Mucosa of rectum (tissue), 2 donors: ENCODE results near the gene MYCBP2.

Experiments
- H3K27ac ChIP-seq, 2 donors: one replicate each; pipeline ENCODE4 v1.7.0; 2013; ENCODE audit warnings: inconsistent platforms in 2 of 2, low read depth in 2 of 2, low read length in 2 of 2
- H3K27me3 ChIP-seq, 2 donors: one replicate each; pipeline ENCODE4 v1.7.0; 2013; ENCODE audit warnings: low read length in 2 of 2; ENCODE audit not compliant: control insufficient read depth in 2 of 2, insufficient read depth in 2 of 2
- H3K36me3 ChIP-seq, 2 donors: one replicate each; pipeline ENCODE4 v1.7.0; 2013; ENCODE audit warnings: low read length in 2 of 2; ENCODE audit not compliant: control insufficient read depth in 2 of 2, insufficient read depth in 2 of 2
- H3K4me1 ChIP-seq, 2 donors: one replicate each; pipeline ENCODE4 v1.7.0; 2013; ENCODE audit warnings: low read length in 2 of 2, mild to moderate bottlenecking in 1 of 2; ENCODE audit not compliant: control insufficient read depth in 2 of 2, insufficient read depth in 2 of 2
- H3K4me3 ChIP-seq, 2 donors: one replicate each; pipeline ENCODE4 v1.7.0; 2013; ENCODE audit warnings: low read length in 2 of 2
- H3K9ac ChIP-seq, 2 donors: one replicate each; pipeline ENCODE4 v1.7.0; 2013; ENCODE audit warnings: low read length in 2 of 2, low read depth in 1 of 2, mild to moderate bottlenecking in 1 of 2
- H3K9me3 ChIP-seq, 2 donors: one replicate each; pipeline ENCODE4 v1.7.0; 2013; ENCODE audit warnings: low read length in 2 of 2; ENCODE audit not compliant: control insufficient read depth in 2 of 2
- donor health status: healthy.
- donor health status: Normal muscosa, but diverticular disease.

Gene MYCBP2

GRCh38 chr13:77338961-77339401 is 12.1 kb upstream of the MYCBP2 start:
- H3K27ac ChIP-seq = peak overlapping the region; percentile 30 to 46

DNA sequence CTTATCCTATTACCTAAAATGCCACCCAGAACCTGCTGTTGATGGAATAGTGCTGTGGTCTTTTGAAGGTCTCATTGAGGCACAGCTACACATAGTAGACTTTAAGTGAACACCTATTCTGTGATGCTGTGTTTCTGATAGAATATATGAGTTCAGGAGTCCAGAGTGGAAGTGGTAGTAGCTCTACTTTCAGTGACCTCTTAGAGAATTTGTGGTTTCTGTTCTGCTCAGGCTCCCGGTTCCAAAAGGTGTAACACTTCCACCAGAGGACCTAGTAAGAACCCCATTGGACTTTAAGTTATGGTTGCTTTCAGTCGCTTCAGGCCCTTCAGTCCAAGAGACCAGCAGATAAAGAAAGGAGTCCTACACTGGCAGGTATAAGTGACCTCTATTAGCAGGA is 11.4 kb upstream of the MYCBP2 start:
- no peak overlapping the region for H3K9ac ChIP-seq
- H3K9me3 ChIP-seq = no peaks in the 10 kb centered on the region
- peaks cover 0 to 2% of the 10 kb centered on the region in 2 donors for H3K4me1 ChIP-seq
- no peaks in the 10 kb centered on the region for H3K36me3 ChIP-seq
- H3K27ac ChIP-seq = peak overlapping the region in 1 of 2 donors; percentile 46
- H3K27me3 ChIP-seq = no peaks in the 10 kb centered on the region
- no peak overlapping the region for H3K4me3 ChIP-seq

More at GRCh38 chr13:77338961-77339401, 12.1 kb upstream of the MYCBP2 start:
- H3K36me3 ChIP-seq = no peaks in the 10 kb centered on the region
- no peak overlapping the region for H3K9ac ChIP-seq
- H3K27me3 ChIP-seq = no peaks in the 10 kb centered on the region
- peaks cover 0 to 2% of the 10 kb centered on the region in 2 donors for H3K4me1 ChIP-seq
- H3K4me3 ChIP-seq = peak overlapping the region in 1 of 2 donors; percentile 1
- no peaks in the 10 kb centered on the region for H3K9me3 ChIP-seq

DNA sequence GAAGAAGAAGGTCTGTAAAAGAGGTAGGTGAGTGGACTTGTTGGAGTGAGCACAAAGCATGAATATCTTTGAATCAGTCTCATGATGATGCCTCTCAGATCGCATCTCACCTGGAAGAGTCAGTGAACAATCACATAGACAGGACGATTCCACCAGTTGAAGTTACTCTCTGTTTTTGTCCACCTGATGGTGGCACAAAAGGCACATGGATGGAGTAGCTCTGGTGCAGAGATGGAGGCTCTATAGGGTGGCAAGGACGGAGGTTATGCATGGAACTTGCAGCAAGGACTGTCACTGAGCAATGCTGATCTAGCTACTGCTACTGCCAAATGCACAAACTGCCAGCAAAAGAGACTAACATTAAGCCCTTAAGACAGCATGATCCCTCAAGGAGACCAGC is 10.3 kb upstream of the MYCBP2 start:
- Histone ChIP-seq H3K4me3 (no peak overlapping the region), H3K4me1 (peaks cover 0 to 2% of the 10 kb centered on the region in 2 donors), H3K9me3 (no peaks in the 10 kb centered on the region), H3K27ac (no peak overlapping the region), H3K9ac (no peak overlapping the region), H3K36me3 (no peaks in the 10 kb centered on the region), H3K27me3 (no peaks in the 10 kb centered on the region)

- Histone ChIP-seq H3K9ac (no peak overlapping the region), H3K9me3 (no peaks in the 10 kb centered on the region), H3K27me3 (no peaks in the 10 kb centered on the region), H3K27ac (no peak overlapping the region), H3K4me3 (no peak overlapping the region), H3K36me3 (no peaks in the 10 kb centered on the region), H3K4me1 (peaks cover 0 to 2% of the 10 kb centered on the region in 2 donors)
These were observed 8.6 kb upstream of the MYCBP2 start for GRCh38 chr13:77335543-77335942.

GRCh38 chr13:77333594-77333993 is 6.7 kb upstream of the MYCBP2 start:
- no peaks in the 10 kb centered on the region for H3K36me3 ChIP-seq
- H3K9ac ChIP-seq = no peak overlapping the region
- no peaks in the 10 kb centered on the region for H3K27me3 ChIP-seq
- H3K27ac ChIP-seq = no peak overlapping the region
- H3K4me3 ChIP-seq = no peak overlapping the region
- H3K9me3 ChIP-seq = no peaks in the 10 kb centered on the region
- peaks cover 6% of the 10 kb centered on the region in 2 donors for H3K4me1 ChIP-seq

DNA sequence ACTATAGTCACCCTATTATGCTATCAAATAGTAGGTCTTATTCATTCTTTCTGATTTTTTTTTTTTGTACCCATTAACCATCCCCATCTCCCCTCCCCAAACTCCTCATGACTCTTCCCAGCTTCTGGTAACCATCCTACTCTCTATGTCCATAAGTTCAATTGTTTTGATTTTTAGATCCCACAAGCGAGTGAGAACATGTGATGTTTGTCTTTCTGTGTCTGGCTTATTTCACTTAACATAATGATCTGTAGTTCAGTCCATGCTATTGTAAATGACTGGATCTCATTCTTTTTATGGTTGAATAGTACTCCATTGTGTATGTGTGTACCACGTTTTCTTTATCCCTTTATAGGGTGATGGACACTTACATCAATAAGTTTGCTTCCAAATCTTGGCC is 4.5 kb upstream of the MYCBP2 start:
- H3K36me3 ChIP-seq = no peaks in the 10 kb centered on the region
- H3K27me3 ChIP-seq = no peaks in the 10 kb centered on the region
- H3K27ac ChIP-seq = no peak overlapping the region
- no peak overlapping the region for H3K9ac ChIP-seq
- no peaks in the 10 kb centered on the region for H3K9me3 ChIP-seq
- peaks cover 13 to 15% of the 10 kb centered on the region in 2 donors for H3K4me1 ChIP-seq
- no peak overlapping the region for H3K4me3 ChIP-seq

DNA sequence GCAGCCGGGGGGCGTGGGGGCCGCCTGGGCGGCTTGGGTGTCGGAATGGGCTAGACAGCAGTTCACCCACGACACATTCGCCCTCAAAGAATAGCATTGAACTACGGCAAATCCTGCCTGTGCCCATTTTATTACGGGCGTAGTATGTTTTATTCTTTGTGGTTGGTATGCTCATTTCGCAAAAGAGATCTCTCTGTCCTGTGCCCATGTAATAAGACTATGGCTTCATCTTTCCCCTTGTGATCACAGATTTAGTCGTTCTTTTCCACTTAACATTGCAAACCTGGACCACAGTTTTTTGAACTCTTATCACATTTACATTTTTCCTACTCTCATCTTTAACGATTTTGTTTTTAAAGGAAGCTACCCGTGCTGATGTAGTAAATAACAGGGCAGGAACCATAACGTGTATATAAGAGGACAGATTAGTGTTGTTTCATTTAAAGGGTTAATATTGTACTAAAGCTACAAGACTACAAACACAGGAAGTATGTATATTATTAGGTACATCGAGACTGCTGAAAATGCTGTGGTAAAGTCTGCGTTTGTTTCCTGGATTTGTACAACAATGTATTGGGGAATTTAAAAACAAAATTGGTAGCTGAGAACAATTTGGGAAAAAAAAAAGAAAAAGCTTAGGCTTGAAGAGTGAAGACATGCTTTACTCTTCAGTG is 3.2 kb upstream of the MYCBP2 start:
- Histone ChIP-seq H3K4me3 (peak overlapping the region; percentile 89 to 96), H3K27ac (peak overlapping the region; percentile 81 to 91), H3K9me3 (no peaks in the 10 kb centered on the region), H3K9ac (peak overlapping the region; percentile 77 to 83), H3K4me1 (peaks cover 13 to 20% of the 10 kb centered on the region in 2 donors), H3K27me3 (no peaks in the 10 kb centered on the region), H3K36me3 (no peaks in the 10 kb centered on the region)

- peak overlapping the region; percentile 89 to 96 for H3K4me3 ChIP-seq
- H3K27me3 ChIP-seq = no peaks in the 10 kb centered on the region
- no peaks in the 10 kb centered on the region for H3K9me3 ChIP-seq
- H3K9ac ChIP-seq = peak overlapping the region; percentile 77 to 83
- H3K4me1 ChIP-seq = peaks cover 13 to 20% of the 10 kb centered on the region in 2 donors
- no peaks in the 10 kb centered on the region for H3K36me3 ChIP-seq
- peak overlapping the region; percentile 81 to 91 for H3K27ac ChIP-seq
These were observed 2.4 kb upstream of the MYCBP2 start for GRCh38 chr13:77329133-77329910.

DNA sequence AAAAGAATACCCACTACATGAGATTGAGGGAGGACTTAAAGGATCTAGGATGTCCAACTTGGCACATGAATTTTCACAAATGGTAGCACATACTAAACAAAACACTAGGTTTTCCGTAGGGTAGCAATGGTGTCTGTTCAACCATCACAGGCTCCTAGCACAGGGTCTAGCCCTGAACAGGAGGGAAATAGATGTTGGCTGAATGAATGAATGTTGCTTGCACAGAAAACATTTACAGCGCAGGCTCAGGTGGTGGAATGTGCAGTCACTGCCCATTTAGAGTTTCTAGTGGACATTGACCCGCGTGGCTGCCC is 1.9 kb upstream of the MYCBP2 start:
- Histone ChIP-seq H3K9me3 (no peaks in the 10 kb centered on the region), H3K9ac (peak overlapping the region; percentile 77 to 83), H3K4me1 (peaks cover 13 to 20% of the 10 kb centered on the region in 2 donors), H3K27ac (peak overlapping the region; percentile 81 to 91), H3K4me3 (peak overlapping the region; percentile 89 to 96), H3K27me3 (no peaks in the 10 kb centered on the region), H3K36me3 (no peaks in the 10 kb centered on the region)

DNA sequence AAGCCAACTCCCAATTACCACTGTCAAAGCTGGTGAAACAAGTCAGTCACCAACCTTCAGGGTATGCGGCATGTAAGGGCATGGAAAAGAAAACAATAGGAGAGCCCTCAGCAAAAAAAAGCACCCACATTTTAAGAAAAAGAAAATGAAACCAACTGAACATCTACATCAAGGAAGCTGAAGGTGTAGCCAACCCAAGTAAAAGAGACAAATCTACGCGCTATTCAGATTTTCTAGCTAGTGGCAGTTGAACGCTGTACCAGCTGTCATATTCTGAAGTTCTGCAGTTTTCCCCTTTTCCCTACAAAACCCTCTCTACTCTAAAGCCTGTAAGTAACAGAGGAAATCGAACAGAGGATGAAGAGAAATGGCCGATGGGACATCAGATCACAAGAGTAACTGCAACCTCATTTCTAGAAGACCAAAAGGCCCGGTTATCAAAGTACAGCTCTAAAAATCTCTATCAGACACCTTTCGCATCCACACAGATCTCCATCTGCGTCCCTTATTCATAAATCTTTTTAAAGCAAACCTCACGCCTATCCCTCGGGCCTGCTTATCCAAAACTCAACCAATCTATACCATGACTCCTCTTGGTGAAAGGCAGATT is 1.4 kb downstream of the MYCBP2 start:
- Histone ChIP-seq H3K27ac (peak overlapping the region; percentile 79), H3K27me3 (no peaks in the 10 kb centered on the region), H3K4me1 (peaks cover 13 to 20% of the 10 kb centered on the region in 2 donors), H3K4me3 (peak overlapping the region; percentile 77 to 89), H3K36me3 (no peaks in the 10 kb centered on the region), H3K9me3 (no peaks in the 10 kb centered on the region), H3K9ac (peak overlapping the region; percentile 67 to 86)
